ENCODE data around the gene PNPLA8. TPM values are rescaled to one million over a fixed set of nuclear protein-coding genes. Genes with fewer than 3 reads are reported as not detected.
"Not testable (repeated sequence)": the region's sequence is repeated elsewhere in the genome, so short reads cannot be mapped to it uniquely, and the experiment has no call there.

Gene PNPLA8
- total RNA-seq, 3 donors from 2014 or later: 6.9 to 8.6 (median 8.3) TPM

GRCh38 chr7:108468246-108468645, 57.7 kb downstream of the PNPLA8 start:
- Mint-ChIP-seq H3K27me3 (ENCODE audit: low read depth) (no peaks in the 10 kb centered on the region), H3K4me1 (ENCODE audit: low read depth) (peaks cover 18% of the 10 kb centered on the region)

GRCh38 chr7:108467391-108467790, 58.5 kb downstream of the PNPLA8 start:
- H3K4me1 Mint-ChIP-seq (ENCODE audit: low read depth): peaks cover 24% of the 10 kb centered on the region
- peaks cover 3% of the 10 kb centered on the region for H3K36me3 Mint-ChIP-seq (ENCODE audit: insufficient read depth)
- ATAC-seq (no peak), DNase-seq (no peak)
- no peaks in the 10 kb centered on the region for H3K27me3 Mint-ChIP-seq (ENCODE audit: low read depth)
- H3K4me3 Mint-ChIP-seq: no peak overlapping the region
- no peaks in the 10 kb centered on the region for H3K9me3 Mint-ChIP-seq

More at GRCh38 chr7:108468246-108468645, 57.7 kb downstream of the PNPLA8 start:
- peaks cover 5% of the 10 kb centered on the region for H3K36me3 Mint-ChIP-seq (ENCODE audit: insufficient read depth)
- H3K9me3 Mint-ChIP-seq: no peaks in the 10 kb centered on the region
- no peak for DNase-seq
- ATAC-seq: no peak
- H3K4me3 Mint-ChIP-seq: no peak overlapping the region

GRCh38 chr7:108466322-108466721, 59.6 kb downstream of the PNPLA8 start:
- H3K4me1 Mint-ChIP-seq (ENCODE audit: low read depth): peaks cover 28% of the 10 kb centered on the region
- not testable (repeated sequence) for H3K36me3 Mint-ChIP-seq (ENCODE audit: insufficient read depth); H3K9me3 Mint-ChIP-seq; ATAC-seq; DNase-seq; H3K27me3 Mint-ChIP-seq (ENCODE audit: low read depth); H3K4me3 Mint-ChIP-seq

- Mint-ChIP-seq H3K4me3 (no peak overlapping the region), H3K4me1 (ENCODE audit: low read depth) (peaks cover 31% of the 10 kb centered on the region), H3K27me3 (ENCODE audit: low read depth) (peaks cover 7% of the 10 kb centered on the region), H3K9me3 (no peaks in the 10 kb centered on the region), H3K36me3 (ENCODE audit: insufficient read depth) (no peaks in the 10 kb centered on the region)
- no peak for DNase-seq
- ATAC-seq: no peak
Measured at GRCh38 chr7:108464743-108465142, 61.2 kb downstream of the PNPLA8 start.

GRCh38 chr7:108463613-108464012, 62.3 kb downstream of the PNPLA8 start:
- peak; percentile 48 to 58 for ATAC-seq
- no peaks in the 10 kb centered on the region for H3K36me3 Mint-ChIP-seq (ENCODE audit: insufficient read depth)
- H3K9me3 Mint-ChIP-seq: no peaks in the 10 kb centered on the region
- DNase-seq: peak; percentile 12
- peaks cover 29% of the 10 kb centered on the region for H3K4me1 Mint-ChIP-seq (ENCODE audit: low read depth)
- no peak overlapping the region for H3K4me3 Mint-ChIP-seq
- peaks cover 11% of the 10 kb centered on the region for H3K27me3 Mint-ChIP-seq (ENCODE audit: low read depth)

- Mint-ChIP-seq H3K27me3 (ENCODE audit: low read depth) (peaks cover 29% of the 10 kb centered on the region), H3K9me3 (no peaks in the 10 kb centered on the region), H3K4me1 (ENCODE audit: low read depth) (peaks cover 37% of the 10 kb centered on the region), H3K36me3 (ENCODE audit: insufficient read depth) (no peaks in the 10 kb centered on the region), H3K4me3 (no peak overlapping the region)
- no peak for DNase-seq
- no peak for ATAC-seq
Measured at GRCh38 chr7:108461840-108462239, 64.1 kb downstream of the PNPLA8 start.

- DNase-seq (no peak), ATAC-seq (no peak)
- peaks cover 39% of the 10 kb centered on the region for H3K4me1 Mint-ChIP-seq (ENCODE audit: low read depth)
- H3K9me3 Mint-ChIP-seq: no peaks in the 10 kb centered on the region
- peaks cover 32% of the 10 kb centered on the region for H3K27me3 Mint-ChIP-seq (ENCODE audit: low read depth)
- no peak overlapping the region for H3K4me3 Mint-ChIP-seq
- H3K36me3 Mint-ChIP-seq (ENCODE audit: insufficient read depth): no peaks in the 10 kb centered on the region
Measured at GRCh38 chr7:108460964-108461363, 65.0 kb downstream of the PNPLA8 start.

GRCh38 chr7:108459922-108460551, 65.9 kb downstream of the PNPLA8 start:
- H3K9me3 Mint-ChIP-seq: no peaks in the 10 kb centered on the region
- DNase-seq (no peak), ATAC-seq (no peak)
- no peak overlapping the region for H3K4me3 Mint-ChIP-seq
- H3K36me3 Mint-ChIP-seq (ENCODE audit: insufficient read depth): no peaks in the 10 kb centered on the region
- peaks cover 37% of the 10 kb centered on the region for H3K4me1 Mint-ChIP-seq (ENCODE audit: low read depth)
- H3K27me3 Mint-ChIP-seq (ENCODE audit: low read depth): peaks cover 32% of the 10 kb centered on the region

GRCh38 chr7:108457871-108458270, 68.1 kb downstream of the PNPLA8 start:
- peak overlapping the region; percentile 0 for H3K4me3 Mint-ChIP-seq
- no peaks in the 10 kb centered on the region for H3K36me3 Mint-ChIP-seq (ENCODE audit: insufficient read depth)
- peaks cover 44% of the 10 kb centered on the region for H3K27me3 Mint-ChIP-seq (ENCODE audit: low read depth)
- H3K4me1 Mint-ChIP-seq (ENCODE audit: low read depth): peaks cover 24% of the 10 kb centered on the region
- DNase-seq (no peak), ATAC-seq (no peak)
- no peaks in the 10 kb centered on the region for H3K9me3 Mint-ChIP-seq

- no peaks in the 10 kb centered on the region for H3K9me3 Mint-ChIP-seq
- peaks cover 47% of the 10 kb centered on the region for H3K27me3 Mint-ChIP-seq (ENCODE audit: low read depth)
- no peaks in the 10 kb centered on the region for H3K36me3 Mint-ChIP-seq (ENCODE audit: insufficient read depth)
- ATAC-seq (no peak), DNase-seq (no peak)
- peak overlapping the region; percentile 48 for H3K4me3 Mint-ChIP-seq
- peaks cover 21% of the 10 kb centered on the region for H3K4me1 Mint-ChIP-seq (ENCODE audit: low read depth)
Measured at GRCh38 chr7:108456845-108457540, 68.9 kb downstream of the PNPLA8 start.

GRCh38 chr7:108455998-108456677, 69.8 kb downstream of the PNPLA8 start, which contains the start of gene NRCAM:
NRCAM (minus strand) TSS chr7:108456436; CDS start chr7:108240064, 216,372 bp downstream.
- peak within 1 kb of the TSS; percentile 62 for H3K4me3 Mint-ChIP-seq
- peaks cover 18% of the 10 kb centered on the region for H3K4me1 Mint-ChIP-seq (ENCODE audit: low read depth)
- no peaks in the 10 kb centered on the region for H3K9me3 Mint-ChIP-seq
- peaks cover 49% of the 10 kb centered on the region for H3K27me3 Mint-ChIP-seq (ENCODE audit: low read depth)
- ATAC-seq (peak; percentile 54 to 65), DNase-seq (peak; percentile 7)
- H3K36me3 Mint-ChIP-seq (ENCODE audit: insufficient read depth): no peaks in the 10 kb centered on the region

GRCh38 chr7:108455551-108455997, 70.4 kb downstream of the PNPLA8 start:
- peak; percentile 19 to 22 for ATAC-seq
- Mint-ChIP-seq H3K36me3 (ENCODE audit: insufficient read depth) (no peaks in the 10 kb centered on the region), H3K27me3 (ENCODE audit: low read depth) (peaks cover 53% of the 10 kb centered on the region), H3K4me3 (peak overlapping the region; percentile 59), H3K9me3 (no peaks in the 10 kb centered on the region), H3K4me1 (ENCODE audit: low read depth) (peaks cover 18% of the 10 kb centered on the region)
- DNase-seq: no peak

GRCh38 chr7:108454674-108455550, 71.0 kb downstream of the PNPLA8 start:
- ATAC-seq (peak; percentile 54 to 57), DNase-seq (no peak)
- Mint-ChIP-seq H3K4me1 (ENCODE audit: low read depth) (peaks cover 15% of the 10 kb centered on the region), H3K36me3 (ENCODE audit: insufficient read depth) (no peaks in the 10 kb centered on the region), H3K9me3 (no peaks in the 10 kb centered on the region), H3K4me3 (peak overlapping the region; percentile 73), H3K27me3 (ENCODE audit: low read depth) (peaks cover 55% of the 10 kb centered on the region)

GRCh38 chr7:108454317-108454673, 71.6 kb downstream of the PNPLA8 start:
- peaks cover 60% of the 10 kb centered on the region for H3K27me3 Mint-ChIP-seq (ENCODE audit: low read depth)
- H3K36me3 Mint-ChIP-seq (ENCODE audit: insufficient read depth): no peaks in the 10 kb centered on the region

More at GRCh38 chr7:108454317-108454673, 71.6 kb downstream of the PNPLA8 start:
- no peak for DNase-seq
- Mint-ChIP-seq H3K4me1 (ENCODE audit: low read depth) (peaks cover 15% of the 10 kb centered on the region), H3K9me3 (no peaks in the 10 kb centered on the region), H3K4me3 (peak overlapping the region; percentile 73)
- no peak for ATAC-seq

Measured in activated T-cell treated with anti-CD3 and anti-CD28 coated beads, Interleukin-2, amount 50 U/mL, for 4 hours (primary cell).